Measurements from ENCODE around the gene NUP62.

The NUP62 gene

DNA sequence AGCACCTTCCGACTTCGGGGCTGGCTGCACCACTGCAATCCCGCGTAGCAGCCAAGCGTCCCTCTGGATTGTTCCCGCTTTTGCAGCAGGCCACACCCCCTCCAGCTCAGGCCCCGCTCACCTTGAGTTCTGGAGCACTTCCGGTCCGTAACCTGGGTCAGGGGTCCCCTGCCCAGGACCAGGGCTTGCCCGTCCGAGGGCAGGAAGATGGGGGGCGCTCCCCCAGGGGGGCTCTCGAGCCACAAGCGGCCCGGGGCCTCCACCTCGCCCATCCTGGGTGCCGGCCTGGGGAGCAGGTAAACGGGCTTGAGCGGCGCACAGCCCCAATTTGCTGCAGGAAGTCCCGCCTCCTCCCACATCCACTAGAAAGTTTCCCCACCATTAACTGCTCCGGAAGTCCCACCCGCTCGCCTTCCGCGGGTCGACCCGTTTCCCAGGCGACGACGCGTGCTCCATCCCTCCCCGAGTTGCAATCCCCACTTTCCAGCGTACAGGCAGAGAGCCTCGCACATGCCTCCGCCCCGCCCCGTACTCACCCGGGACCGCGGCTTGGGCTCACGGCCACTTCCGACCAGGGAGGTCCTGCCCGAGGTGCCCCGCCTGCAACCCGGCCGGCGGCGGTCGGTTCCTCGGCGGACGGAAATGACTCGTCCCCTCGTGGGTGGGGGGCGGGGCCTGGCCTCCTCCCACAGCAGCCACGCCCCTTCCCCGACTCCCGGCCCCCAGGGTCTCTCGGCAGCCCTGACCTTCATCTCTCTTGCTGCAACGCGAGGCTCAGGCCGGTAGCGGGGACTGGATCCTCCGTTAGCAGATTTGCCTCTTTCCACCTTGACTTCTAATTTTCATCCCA, 62.1 kb downstream of the NUP62 start, which contains the start of gene PNKP:
TSS of gene PNKP (minus strand) at position 644 of the 850 bp plus-strand sequence. CDS start at position 272, 372 bp downstream.
- DNase-seq = peak; percentile 94 to 99 (median 98)

DNA sequence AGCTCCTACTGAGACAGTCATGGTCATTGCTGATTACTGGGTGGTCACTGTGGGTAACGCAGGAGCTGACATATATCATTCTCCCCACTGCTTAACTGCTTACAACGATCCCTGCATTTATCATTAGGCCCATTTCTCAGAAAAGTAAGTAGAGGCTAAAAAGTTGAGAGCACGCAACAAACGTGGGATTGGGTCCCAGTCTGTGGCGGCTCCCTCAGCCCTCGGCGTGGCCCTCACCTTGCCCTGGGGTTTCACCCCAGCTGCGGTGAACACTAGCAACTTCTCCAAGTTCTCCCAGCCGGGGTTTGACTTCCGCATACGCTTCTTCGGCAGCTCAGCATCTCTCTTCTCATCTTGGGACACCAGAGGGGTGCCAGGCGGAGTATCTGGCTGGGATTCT, 64.4 kb downstream of the NUP62 start:
- no peak for DNase-seq

DNA sequence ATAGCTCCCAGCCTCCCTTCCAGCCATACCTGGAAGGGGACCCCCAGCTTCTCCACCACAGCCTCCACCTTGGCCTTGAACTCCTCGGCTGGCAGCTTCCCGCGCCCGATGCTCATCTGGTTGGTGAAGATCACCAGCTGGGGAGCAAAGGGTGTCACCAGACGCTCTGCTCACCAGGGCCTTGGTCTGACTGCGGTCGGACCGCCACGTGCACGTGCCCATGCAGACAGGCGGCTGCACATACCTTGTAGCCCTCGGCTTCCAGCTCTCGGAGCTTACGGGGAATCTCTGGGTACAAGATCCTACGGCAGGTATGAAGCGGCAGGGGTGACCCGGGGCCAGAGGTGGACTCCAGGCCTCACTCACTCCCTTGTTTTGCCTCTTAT, 65.4 kb downstream of the NUP62 start:
- DNase-seq = no peak

DNA sequence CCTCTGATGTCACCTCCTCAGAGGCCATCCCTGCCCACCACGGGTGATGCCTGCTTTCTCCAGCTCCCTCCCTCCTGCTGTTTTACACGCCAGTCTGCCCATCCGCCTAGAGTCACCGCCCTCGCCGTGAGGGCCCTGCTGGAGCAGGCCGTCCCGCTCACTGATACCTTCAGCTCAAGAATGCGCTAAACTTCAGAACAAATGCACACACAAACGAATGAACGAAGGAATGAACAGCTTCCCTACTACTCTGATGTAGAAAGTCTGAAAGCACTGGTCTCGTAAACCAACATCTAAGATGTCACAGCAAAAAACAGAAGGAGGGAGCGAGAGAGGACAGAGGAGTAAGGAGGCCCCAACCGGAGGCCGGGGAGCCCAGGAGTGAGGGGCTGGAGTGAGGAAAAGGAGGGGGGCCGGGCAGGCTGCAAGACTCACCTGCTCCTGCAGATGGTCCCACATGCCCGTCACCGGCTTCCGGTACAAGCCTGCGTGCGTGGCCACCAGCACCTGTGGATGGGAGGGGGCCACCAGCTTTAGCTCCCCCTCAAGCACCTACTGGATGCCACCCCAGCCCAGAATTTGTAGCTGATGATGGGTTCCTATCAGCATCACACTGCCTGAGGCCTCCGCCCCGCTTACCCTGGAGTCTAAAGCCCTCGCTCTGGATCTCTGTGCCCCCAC, 65.9 kb downstream of the NUP62 start:
- no peak for DNase-seq

DNA sequence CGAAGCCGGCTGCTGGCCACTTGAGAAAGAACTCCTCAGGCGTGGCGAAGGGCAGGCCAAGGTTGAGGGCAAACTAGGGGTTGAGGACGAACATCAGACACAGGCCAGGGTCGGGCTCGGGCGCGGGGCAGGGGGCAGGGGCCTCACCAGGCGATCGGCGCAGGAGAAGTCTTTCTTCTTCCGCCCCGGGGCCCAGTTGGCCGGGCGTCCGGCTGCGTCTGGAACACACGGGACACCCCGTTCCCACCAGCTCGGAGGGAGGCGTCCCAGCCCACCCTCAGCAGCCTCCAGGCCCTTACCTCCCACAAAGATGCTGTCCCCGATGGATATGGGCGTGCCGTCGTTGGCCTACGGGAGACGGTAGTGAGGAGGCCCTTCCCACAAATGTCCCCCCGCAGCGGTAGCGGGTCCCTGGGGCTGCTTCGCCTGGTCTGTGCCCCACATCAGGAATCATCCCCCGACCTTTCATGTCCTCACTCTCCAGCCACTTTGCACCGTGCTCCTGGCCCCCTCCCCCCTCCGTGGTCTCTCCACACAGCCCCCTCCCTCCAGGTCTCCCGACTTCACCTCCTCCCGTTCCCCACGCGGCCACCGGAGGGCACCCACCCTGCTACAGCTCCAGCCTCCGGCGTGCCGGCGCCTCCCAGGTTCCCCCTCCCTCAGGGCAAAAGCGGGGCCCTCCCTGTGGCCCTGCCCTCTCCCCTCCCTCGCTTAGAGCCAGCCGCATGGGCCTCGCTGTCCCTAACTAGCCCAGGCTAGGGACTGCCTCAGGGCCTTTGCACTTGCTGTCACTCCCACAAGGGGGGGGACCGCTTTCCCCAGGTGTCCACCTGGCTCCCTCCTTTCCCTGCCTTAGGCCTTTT, 66.7 kb downstream of the NUP62 start:
- no peak for DNase-seq

DNA sequence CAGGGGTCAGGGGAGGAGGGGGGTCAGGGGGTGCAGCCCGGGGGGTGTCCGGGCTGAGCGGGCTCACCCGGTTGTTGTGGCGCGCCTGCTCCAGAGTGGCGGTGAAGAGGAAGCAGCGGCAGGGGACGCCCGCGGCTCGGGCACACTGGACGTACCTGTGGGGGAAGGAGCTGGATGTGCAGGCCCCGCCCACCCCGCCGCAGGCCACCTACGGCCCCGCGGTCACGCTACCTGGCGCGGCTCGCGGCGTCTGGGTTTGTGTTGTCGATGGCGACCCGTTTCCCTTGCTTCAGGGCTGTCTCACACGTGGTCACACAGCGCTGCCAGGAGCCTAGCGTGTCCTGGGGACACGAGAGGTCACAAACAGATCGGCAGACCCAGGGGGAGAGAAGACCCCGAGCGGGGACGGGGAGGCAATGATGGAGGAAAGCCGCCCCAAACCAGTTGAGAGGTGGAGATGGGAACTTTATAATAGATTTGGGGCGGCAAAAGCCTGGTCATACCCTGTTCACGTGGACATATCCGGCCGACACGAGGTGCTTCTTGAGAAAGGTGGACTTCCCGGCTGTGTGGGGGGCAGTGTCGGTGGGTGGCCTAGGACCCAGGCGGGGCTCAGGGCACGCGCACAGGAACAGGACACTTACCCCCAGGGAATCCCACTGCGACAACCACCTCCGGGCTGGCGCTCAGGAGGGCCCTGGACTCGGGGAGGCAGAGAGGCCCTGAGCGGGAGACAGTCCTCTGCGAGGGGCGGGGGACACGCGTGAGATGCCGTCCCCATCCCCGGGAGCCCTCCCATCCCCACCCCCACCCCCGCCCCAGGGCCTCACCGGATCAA, 67.5 kb downstream of the NUP62 start:
- DNase-seq = no peak

DNA sequence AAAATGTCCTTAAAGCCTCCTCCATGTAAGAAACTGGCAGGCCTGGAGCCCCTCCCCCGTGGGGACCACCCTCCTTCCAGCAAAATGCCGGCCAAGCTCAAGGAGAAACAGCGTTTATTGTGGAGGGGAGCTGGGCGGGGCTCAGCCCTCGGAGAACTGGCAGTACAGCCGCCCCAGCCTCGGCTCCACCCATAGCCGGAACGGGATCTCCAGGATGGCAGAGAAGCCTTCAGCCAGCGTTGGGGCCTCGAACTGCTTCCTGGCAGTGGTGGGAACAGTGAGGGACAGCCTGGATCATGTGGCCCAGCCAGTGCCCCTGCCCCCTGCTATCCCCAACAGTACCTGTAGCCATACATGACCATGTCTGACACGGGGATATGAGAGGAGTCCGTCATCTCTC, 68.2 kb downstream of the NUP62 start:
- no peak for DNase-seq

DNA sequence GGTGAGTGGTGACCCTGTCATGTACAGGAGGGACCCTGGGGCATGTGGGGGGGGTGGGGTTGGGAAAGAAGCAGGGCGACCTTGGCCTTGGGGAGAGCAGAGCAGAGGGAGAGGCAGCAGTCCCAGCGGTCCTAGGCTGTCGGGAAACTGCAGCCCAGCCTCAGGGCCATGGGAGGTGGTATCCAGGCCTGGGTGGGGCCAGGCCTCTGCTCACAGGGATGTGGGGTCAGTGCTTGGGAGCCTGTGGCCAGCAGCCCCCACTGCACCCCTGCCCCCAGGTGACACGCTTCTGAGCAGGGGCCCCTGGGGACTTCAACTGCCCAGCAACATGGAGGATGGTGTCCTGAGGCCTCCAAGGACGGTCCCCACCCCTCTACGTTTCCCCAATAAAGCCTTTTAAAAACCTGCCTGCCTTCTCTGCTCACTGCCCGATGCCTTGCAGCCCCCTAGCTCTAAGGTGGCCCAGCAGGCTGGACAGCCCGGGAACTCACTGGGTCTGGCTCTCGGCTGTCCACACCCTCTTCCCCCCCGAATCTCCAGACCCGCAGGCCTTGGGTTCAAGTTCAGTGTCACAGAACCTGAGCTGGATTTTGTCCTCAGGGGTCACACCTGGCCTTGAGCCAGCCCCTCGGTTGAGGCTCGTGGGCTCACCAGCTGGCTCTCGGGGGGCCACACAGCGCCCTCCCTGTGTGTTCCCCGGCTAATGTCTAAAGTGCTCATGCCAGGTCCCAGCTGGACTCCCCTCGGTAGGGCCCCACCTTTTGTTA, 68.8 kb downstream of the NUP62 start:
- DNase-seq = no peak

DNA sequence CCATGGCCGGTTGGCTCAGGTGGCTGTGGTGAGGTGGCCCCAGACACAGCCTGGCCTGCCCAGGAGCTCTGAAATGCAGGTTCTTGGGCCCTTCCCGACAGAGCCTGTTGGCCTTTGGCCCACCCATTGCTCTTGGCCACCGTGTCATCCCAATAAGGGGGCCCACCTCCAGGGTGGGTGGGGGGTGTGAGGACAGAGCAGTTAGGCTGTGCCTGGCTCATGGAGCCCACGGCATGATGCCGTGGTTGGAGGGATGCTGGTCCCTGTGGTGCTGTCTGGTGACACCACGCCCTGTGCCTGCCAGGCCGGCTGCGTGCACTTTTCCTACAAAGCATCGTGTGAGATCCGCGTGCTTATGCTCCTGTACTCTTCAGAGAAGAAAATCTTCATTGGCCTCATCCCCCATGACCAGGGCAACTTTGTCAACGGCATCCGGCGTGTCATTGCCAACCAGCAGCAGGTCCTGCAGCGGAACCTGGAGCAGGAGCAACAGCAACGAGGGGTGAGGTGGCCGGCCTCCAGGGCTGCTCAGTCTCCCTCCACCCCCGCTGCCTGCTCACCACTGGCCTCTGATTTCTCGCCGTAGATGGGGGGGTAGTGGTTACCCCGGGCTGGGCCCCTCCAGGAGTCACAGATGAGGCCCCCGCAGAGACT, 69.5 kb downstream of the NUP62 start:
- DNase-seq = no peak

DNA sequence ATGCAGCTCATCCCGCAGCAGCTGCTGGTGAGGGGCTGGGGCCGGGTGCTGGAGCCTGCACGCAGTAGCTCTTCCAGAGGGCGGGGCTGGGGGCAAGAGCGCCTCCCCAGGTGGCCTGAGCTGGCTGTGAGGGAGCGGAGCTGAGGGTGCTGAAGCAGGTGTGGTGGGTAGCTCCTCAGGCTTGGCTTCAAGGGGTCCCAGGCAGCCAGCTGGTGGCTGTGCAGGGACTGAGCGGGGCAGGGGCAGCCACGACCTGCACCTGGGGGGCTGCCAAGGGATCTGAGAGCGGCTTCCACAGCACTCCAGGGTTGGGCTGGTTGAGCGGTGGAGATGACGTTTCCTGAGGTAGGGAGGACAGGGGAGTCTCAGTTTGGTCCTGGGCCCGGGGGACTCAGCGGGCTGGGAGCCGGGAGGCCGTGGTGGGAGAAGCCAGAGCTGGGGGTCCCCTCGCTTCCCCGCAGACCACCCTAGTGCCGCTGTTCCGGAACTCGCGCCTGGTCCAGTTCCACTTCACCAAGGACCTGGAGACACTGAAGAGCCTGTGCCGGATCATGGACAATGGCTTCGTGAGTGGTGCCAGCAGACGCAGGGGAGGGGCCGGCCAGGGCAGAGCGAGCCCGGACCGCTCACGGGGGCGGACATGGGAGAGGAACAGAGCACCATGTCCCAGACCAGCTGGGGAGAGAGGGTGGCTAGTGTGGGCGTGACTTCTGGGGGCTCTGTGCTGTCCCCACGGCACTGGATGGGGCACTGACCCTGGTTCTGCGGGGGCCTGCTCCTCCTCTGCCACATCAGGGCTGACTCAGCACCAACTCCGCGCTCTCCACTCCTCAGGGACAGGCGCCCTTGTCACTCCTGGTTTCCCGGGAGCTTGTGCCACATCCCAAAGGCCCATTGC, 71.0 kb downstream of the NUP62 start:
- peak in 9 of 14 donors; percentile 21 to 79 (median 45) for DNase-seq

DNA sequence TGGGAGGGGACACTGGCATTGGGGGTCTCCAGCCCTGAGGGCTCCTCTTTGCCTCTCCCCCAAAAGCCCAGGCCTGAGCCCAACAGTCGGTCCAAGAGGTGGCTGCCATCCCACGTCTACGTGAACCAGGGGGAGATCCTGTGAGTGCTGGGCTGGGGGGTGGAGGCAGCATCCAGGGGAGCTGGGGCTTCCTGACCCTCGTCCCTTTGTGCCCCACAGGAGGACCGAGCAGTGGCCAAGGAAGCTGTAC, 71.5 kb downstream of the NUP62 start:
- no peak for DNase-seq

DNA sequence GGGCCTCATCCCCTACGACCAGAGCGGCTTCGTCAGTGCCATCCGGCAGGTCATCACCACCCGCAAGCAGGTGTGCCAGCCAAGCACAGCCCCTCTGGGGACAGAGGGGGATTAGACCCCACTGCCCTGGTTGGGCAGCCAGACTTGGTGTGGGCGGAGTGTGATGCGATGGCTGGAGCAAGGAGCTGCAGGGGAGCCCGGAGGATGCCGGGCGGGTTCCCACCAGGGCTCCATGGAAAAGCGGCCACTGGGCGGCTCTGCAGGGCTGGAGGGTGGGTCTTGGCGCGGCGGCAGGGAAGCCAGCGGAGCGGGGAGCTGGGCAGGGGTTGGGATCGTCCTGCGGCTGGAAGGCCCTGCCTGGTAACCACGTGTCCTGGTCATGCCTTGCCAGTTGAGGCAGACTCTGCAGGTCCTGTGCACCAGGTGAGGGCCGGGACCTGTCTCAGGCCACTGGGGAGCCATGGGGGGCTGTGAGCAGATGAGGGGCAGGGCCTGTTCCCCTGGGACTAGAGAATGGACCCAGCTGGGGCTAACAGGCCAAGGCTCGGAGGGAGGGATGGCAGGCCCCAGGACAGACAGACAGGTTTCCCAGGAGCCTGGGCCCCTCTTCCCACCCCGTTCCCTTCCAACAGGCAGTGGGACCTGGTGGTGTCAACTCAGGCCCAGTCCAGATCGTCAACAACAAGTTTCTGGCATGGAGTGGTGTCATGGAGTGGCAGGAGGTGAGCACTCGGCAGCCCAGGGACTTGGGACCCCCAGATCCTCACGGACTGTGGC, 72.1 kb downstream of the NUP62 start:
- DNase-seq = no peak
